ENCODE data around the gene GPR107. TPM values are rescaled to one million over a fixed set of nuclear protein-coding genes. Genes with fewer than 3 reads are reported as not detected.
A peak's percentile ranks its signal among the peaks of the same experiment; 100 is the strongest.

Gene GPR107
- total RNA-seq, 1 experiment from 2014 or later = 33.2 TPM

- Mint-ChIP-seq H3K27ac (no peak overlapping the region), H3K4me3 (no peak overlapping the region), H3K36me3 (no peaks in the 10 kb centered on the region), H3K9me3 (peaks cover 4% of the 10 kb centered on the region; the same call in 1 of the 2 replicates), H3K4me1 (peaks cover 16% of the 10 kb centered on the region), H3K27me3 (ENCODE audit: low read depth) (no peaks in the 10 kb centered on the region)
- CTCF ChIA-PET = no interaction called here
- TF ChIP-seq ATF3 (CRISPR knock-in tag; conservative IDR thresholded peaks at IDR 0.05) = no peak
- no peak for TF ChIP-seq OVOL2 (CRISPR knock-in tag; IDR thresholded peaks at IDR 0.05; ENCODE audit: borderline replicate concordance)
- no peak for TF ChIP-seq TCF7 (CRISPR knock-in tag; IDR thresholded peaks at IDR 0.05; ENCODE audit: low read depth)
- TF ChIP-seq ATF6 (CRISPR knock-in tag; IDR thresholded peaks at IDR 0.05) = no peak
- no peak for TF ChIP-seq ZBTB21 (CRISPR knock-in tag; IDR thresholded peaks at IDR 0.05; ENCODE audit: borderline replicate concordance)
- TF ChIP-seq KAT7 (CRISPR knock-in tag; IDR thresholded peaks at IDR 0.05; ENCODE audit: borderline replicate concordance) = no peak
- no peak for TF ChIP-seq IRF1 (CRISPR knock-in tag; IDR thresholded peaks at IDR 0.05)
- no peak for TF ChIP-seq ZNF121 (CRISPR knock-in tag; IDR thresholded peaks at IDR 0.05)
- no peak for TF ChIP-seq JUN (CRISPR knock-in tag; IDR thresholded peaks at IDR 0.05)
- TF ChIP-seq STAT6 (CRISPR knock-in tag; conservative IDR thresholded peaks at IDR 0.05; ENCODE audit: low read depth) = no peak
- TF ChIP-seq NR2C2 (CRISPR knock-in tag; IDR thresholded peaks at IDR 0.05) = no peak
- TF ChIP-seq ATF2 (CRISPR knock-in tag; IDR thresholded peaks at IDR 0.05; ENCODE audit: borderline replicate concordance, low read depth) = no peak
- DNase-seq (ENCODE audit: low spot score) (no peak), ATAC-seq (no peak)
- POLR2A ChIA-PET = interaction anchor here (1.0 kb wide), 1 partner anchor 27 kb away, joined by 3 read pairs; no protein-coding TSS in a partner anchor
These were observed 97.2 kb downstream of the GPR107 start for GRCh38 chr9:130150779-130151382.

- ChIA-PET POLR2A (interaction anchor here (0.7 kb wide), 1 partner anchor 549 kb away, joined by 6 read pairs; no protein-coding TSS in a partner anchor), CTCF (no interaction called here)
- TF ChIP-seq ZNF138 (CRISPR knock-in tag; conservative IDR thresholded peaks at IDR 0.05) (no peak), TEAD1 (CRISPR knock-in tag; IDR thresholded peaks at IDR 0.05) (no peak), TEAD4 (CRISPR knock-in tag; IDR thresholded peaks at IDR 0.05) (no peak), SOX15 (CRISPR knock-in tag; IDR thresholded peaks at IDR 0.05) (no peak), FOXP4 (CRISPR knock-in tag; IDR thresholded peaks at IDR 0.05) (no peak), ATF3 (CRISPR knock-in tag; conservative IDR thresholded peaks at IDR 0.05) (no peak), PRRX2 (CRISPR knock-in tag; IDR thresholded peaks at IDR 0.05) (no peak), MLX (CRISPR knock-in tag; IDR thresholded peaks at IDR 0.05) (no peak), PREB (CRISPR knock-in tag; IDR thresholded peaks at IDR 0.05; ENCODE audit: borderline replicate concordance) (no peak), ZNF423 (CRISPR knock-in tag; IDR thresholded peaks at IDR 0.05) (no peak)
These were observed 101.1 kb downstream of the GPR107 start for GRCh38 chr9:130154816-130155215.

More at GRCh38 chr9:130154816-130155215, 101.1 kb downstream of the GPR107 start:
- Mint-ChIP-seq H3K27me3 (ENCODE audit: low read depth) (no peaks in the 10 kb centered on the region), H3K9me3 (peaks cover 3% of the 10 kb centered on the region; the same call in 1 of the 2 replicates), H3K4me3 (no peak overlapping the region), H3K27ac (peak overlapping the region; percentile 63; the same call in 1 of the 2 replicates), H3K4me1 (peaks cover 16% of the 10 kb centered on the region), H3K36me3 (no peaks in the 10 kb centered on the region)
- DNase-seq (ENCODE audit: low spot score) (no peak), ATAC-seq (no peak)

Measured in WTC11 (cell line).